GM21576 (cell line): Measurements from ENCODE around the gene FAM107B.
"Not testable (repeated sequence)": the region's sequence is repeated elsewhere in the genome, so short reads cannot be mapped to it uniquely, and the experiment has no call there.

Experiments
- ATAC-seq: cut with Tn5 transposase; IDR thresholded peaks from one replicate; pipeline ENCODE4 v1.9.1; 2021; ENCODE audit warnings: mild to moderate bottlenecking, moderate library complexity; ENCODE audit not compliant: unreplicated experiment

The FAM107B gene

GRCh38 chr10:14604181-14605142, 170.2 kb downstream of the FAM107B start:
- peak; percentile 41 for ATAC-seq

- ATAC-seq, result peak; percentile 7
Observed at GRCh38 chr10:14603534-14604102, 171.1 kb downstream of the FAM107B start.

GRCh38 chr10:14602807-14603533, 171.7 kb downstream of the FAM107B start:
- no peak for ATAC-seq

GRCh38 chr10:14601872-14602725, 172.6 kb downstream of the FAM107B start:
- peak; percentile 54 for ATAC-seq

- ATAC-seq, result no peak
Observed at GRCh38 chr10:14601326-14601725, 173.4 kb downstream of the FAM107B start.

- ATAC-seq, result no peak
Observed at GRCh38 chr10:14600065-14600464, 174.6 kb downstream of the FAM107B start.

- no peak for ATAC-seq
Observed at GRCh38 chr10:14598809-14599764, 175.6 kb downstream of the FAM107B start.

GRCh38 chr10:14595526-14596182, 179.0 kb downstream of the FAM107B start:
- no peak for ATAC-seq

- ATAC-seq, result no peak
Observed at GRCh38 chr10:14594878-14595525, 179.7 kb downstream of the FAM107B start.

GRCh38 chr10:14593806-14594205, 180.9 kb downstream of the FAM107B start:
- ATAC-seq, result no peak

- no peak for ATAC-seq
Observed at GRCh38 chr10:14592566-14592965, 182.1 kb downstream of the FAM107B start.

- ATAC-seq, result no peak
Observed at GRCh38 chr10:14592026-14592425, 182.7 kb downstream of the FAM107B start.

GRCh38 chr10:14588938-14589294, 185.8 kb downstream of the FAM107B start:
- ATAC-seq, result not testable (repeated sequence)

GRCh38 chr10:14588084-14588937, 186.4 kb downstream of the FAM107B start:
- ATAC-seq, result peak; percentile 51

GRCh38 chr10:14587540-14588083, 187.1 kb downstream of the FAM107B start:
- peak; percentile 4 for ATAC-seq

GRCh38 chr10:14586901-14587300, 187.8 kb downstream of the FAM107B start:
- no peak for ATAC-seq
